NCI-H187 treated with DMSO at 0.1 percent for 48 hours (cell line): ENCODE results near the gene CYP27C1.

Source experiments
- DNase-seq: peaks from one replicate; lab custom pipeline; 2025; lab: John Stamatoyannopoulos, UW

Gene CYP27C1

DNA sequence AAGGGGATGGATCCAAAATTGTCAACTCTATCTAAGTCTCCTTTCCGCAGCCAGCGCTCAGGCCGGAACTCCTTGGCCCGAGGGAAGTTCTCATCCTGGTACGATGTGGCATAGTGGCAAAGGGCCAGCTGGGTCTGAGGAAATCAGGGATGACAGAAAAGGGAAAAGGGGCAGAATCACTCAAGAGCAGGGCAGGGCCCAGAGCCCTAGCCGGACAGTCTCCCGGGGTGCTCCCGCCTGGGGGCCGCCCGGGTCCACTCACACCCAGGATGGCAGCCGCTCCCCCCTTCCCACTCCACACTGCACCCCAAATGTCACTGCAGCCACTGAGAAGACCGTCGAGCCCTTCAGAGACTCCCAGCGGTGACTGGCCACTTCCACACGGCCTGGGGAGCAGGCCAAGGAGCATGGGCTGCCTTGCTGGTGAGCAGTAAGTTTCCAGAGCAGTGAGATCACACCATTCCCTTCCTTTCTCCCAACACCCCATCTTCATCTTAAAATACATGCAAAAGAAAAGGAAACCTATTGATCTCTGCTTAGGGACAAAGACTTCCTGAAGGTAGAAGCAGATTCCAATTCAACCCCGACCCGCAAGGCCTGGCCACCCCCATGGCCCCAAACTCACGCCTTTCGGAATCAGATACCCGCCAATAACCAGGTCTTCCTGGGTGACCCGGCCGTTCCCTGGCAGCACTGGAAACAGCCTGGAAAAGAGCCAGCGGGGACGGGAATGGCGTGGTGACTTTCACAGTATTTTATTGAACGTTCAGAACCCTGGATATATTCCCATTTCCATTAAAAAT is 26.7 kb downstream of the CYP27C1 start:
- no peak for DNase-seq

DNA sequence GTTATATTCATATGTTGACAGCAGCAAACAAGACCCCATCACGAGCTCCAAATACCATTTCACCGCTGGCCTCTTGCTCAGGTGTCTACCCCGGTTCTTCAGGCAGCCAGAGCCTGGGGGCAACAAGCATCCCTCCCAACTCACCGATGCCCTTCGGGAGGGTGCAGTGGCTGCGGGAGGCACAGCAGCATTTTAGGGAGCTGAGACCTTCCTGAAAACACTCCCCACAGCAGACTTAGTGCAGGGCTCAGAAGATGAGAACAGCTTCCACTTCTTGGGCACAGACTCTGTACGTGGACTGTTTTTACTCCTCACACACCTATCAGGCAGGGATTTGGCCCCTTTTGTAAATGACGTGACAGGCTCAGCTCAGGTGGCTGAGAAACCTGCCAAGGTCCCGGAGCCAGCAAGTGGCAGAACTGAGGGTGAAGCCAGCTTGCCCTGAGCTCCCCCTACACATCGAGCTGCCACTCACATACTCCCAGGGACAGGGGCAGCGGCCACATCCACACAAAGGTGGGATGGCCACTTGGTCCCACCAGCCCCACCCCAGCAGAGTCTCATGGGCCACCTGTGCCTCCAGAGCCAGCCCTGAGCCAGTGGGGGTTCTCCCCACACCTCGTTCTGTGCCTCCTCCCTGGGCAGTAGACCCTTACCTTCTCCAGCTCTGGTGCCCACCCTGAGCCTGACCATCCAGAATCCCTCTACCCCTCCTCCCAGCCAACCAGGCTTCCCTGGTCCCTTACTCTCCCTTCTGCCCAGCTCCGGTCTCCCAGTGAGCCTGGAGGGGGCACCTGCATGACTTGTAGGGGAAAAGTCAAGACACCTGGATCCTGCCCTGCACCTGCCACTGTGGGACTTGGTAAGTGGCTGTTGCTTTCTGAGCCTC is 28.5 kb downstream of the CYP27C1 start:
- no peak for DNase-seq

DNA sequence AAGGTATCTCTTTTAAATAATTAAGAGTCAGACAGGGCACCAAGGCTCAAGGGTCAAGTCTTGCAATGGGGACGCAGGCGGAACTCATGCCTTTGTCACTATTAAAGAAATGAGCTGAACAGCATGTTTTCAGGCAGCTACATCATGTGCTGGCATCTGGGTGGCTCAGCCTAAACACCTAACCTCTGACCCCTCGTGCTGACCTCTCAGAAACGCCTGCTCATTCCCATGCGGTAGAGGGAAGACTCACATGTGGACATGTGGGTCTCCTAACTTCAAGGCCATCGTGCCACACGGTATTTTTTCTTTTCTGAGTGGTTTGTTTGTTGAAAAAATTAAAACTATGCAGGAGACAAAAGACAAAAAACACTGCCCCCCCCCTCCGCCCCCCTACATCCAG is 31.3 kb downstream of the CYP27C1 start:
- no peak for DNase-seq

DNA sequence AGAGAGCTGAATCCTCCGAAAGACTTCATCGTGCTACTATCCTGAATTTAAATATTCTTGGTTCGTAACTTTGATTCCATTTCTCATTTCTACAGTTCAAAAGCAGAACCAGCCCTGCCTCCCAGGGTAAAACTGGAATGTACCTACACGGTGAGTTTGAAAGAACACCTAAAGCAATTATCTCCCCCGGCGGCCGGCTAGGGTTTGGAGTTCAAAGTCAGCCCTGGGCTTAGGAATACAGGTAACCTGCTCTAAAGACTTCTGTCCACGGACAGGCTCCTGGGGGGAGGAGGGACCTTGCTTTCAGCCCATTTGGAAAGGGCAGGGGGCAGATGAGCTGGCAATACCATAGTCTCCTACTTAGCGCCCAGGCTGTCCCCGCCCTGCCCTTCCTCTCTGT is 32.3 kb downstream of the CYP27C1 start:
- no peak for DNase-seq

DNA sequence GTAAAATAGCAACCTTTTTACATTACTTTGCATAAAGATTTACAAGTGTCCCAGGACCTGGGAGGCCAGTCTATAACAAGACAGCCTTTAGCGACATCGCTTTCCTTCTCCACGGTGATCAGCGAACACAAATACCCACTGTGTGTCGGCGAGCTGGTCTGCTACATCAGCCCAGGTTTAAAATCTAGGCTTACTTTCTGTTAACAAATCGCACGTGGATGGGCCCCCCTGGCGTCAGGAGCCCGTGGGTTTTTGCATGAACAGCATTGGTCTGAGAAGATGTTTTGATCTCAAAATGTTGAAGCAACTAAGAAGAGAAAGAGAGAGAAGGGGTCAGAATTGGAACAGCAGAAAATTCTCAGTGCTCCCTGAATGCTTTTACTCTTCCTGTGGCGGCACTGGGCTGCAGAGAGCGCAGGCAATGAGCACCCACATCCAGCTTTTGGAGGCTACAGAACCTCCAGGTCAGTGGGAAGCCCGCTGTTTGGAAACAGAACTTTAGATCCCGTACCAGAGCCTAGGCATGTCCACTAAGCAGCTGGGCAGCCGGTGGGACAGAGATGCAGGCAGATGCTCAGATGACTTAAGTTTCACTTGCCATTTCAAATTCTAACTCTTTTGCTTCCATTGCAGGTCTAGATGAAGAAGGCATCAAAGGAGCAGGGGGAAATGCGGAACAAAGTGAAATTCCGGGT is 32.9 kb downstream of the CYP27C1 start:
- DNase-seq = no peak

DNA sequence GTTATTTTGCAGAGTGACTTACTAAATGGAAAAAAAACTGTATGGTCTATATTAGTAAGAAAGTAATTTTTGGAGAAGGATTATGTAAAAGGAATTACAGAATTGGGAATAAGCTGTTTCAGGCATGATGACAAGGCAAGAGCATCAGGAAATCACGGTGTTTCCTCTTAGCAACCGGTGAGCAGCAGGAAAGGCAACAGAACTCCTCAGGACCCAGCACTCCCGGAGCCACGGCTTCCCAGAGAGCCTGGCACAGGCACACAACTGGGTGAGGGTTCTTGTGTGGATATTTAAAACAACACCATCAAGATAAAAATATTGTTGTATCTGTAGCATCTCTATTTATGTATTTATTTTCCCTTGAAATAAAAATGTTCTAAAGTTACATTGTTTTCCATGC is 34.4 kb downstream of the CYP27C1 start:
- DNase-seq = no peak

DNA sequence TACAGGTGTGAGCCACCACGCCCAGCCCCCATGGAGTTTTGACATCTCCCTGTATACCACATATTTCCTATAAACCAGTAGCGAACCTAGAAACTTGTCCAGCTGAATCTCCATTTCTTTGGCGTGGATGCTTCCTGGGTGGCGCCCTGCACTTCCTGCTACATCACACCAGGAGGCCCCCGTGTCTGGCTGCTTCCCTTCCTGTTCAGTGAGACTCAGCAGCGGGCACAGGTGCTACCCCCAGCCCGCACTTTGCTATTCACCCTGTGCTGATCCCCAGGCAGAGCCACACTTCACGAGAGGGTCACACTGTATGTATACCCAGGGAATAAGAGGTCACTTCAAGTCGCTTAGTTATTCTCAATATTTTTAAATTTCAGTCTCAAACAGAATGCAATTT is 35.0 kb downstream of the CYP27C1 start:
- no peak for DNase-seq

DNA sequence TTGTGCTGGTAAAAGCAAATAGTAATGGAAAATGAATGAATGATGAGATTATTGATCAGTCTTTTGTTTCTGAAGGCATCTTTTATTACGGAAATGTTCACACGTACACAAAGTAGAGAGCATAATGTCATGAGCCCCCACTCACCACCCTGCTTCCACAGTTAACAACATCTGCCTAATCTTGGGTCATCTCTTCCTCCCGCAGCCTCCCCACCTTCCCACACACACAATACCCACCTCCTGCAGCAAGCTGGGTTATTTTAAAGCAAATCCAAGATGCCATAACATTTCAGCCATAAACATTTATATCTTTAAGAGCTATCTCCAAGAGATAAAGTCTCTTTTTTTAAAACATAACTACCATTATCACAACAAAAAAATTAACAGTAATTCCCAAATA is 36.3 kb downstream of the CYP27C1 start:
- no peak for DNase-seq

DNA sequence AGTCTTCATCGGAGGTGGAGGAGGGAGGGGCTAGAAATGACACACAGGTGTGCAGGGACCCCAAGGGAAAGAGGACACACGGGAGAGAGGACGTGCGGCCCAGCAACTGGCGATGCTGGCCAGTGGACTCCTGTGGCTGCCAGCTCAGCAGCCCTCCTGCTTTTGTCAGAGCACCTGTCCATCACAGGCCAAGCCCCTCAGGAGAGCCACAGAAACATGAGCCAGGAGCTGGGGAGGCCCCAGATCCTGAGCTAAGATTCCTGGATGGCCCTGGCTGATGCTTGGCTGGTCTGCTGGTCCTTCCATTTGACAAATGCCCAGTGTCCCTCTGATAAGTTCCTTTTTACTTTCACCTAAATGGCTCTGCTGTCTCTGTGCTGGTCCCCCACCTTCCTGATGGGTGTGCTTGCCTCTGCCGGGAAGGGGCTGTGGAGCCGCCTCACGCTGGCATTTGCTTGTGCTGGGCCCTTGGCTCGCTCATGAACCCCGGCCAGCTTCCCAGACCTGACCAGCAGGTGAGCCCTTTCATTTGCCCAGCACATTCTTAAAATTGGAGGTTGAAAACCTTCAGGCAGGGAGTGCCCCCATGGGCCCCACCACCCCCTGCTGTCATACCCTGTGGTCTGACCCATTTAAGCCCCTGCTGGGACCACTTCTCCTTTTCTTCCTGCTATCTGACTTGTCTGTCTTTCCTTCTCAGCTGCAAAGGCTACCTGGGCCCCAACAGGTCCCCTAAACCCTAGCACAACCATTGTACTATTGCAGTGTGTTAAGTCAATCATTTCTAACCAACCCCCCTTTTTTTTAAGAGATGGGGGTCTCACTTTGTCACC is 37.3 kb downstream of the CYP27C1 start:
- DNase-seq = no peak

DNA sequence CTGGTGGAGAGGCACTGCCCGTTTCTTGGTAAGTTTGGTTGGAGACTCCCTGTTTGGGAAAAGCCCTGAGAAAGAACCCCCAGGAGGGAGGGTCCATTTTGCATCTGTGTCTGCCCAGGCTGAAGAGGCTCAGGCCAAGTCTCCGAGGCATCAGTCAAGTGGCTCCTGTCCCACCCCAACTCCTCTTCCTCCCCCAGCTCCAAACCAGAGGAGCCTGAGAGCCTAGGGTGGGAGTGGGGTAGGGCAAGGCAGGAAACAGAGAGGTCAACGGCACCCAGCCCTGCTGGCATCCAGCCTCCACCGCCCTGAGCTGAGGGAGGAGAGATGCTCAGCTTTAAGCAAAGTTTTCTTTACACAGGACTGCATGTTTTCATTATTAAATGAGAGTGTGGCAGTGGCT is 38.2 kb downstream of the CYP27C1 start:
- DNase-seq = no peak

DNA sequence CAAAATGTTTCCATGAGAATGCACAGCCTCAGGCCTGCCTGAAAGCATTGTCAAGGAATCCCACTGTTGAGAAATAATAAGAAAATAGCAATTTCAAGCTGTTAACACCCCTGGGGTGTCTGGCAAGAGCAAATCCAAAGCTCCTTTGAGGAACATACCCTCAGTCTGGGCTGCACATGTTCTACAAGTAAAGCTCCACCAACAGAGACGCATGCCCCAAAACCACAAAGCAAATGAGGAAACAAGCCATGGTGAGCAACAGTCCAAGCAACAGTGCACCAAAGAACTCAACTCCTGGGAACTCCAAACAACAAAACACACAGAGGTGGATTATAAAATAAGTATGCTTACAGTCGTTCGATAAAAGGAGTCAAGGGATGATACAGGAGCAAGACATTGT is 40.3 kb downstream of the CYP27C1 start:
- DNase-seq = no peak

DNA sequence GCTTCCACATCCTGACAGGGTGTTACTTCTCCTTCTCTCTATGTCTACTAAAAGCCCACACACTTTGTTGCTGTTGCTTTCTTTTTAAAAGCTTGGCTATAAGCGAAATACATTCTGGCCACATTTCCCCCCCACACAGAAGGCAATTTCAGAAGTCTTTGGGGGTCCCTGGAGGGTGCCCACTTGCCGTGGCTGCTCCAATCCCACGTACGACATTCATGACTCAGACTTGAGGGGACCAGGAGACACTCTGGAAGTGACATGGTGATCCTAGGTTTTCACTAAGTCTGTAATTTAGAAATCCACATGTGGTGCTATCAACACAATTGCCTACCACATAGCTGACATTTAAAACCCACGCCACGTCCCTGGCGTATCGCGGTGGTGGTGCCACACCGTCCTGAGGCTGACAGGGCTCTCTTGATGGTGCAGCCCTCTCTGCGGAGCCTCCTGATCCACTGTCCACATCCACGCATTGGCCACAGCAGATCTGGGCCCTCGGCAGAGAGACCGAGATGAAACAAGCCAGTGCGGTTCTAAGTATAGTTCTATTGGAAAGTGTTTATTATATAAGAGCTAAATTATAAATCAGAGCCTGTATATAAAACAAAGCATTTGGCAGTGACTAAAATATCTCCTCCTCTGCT is 42.4 kb downstream of the CYP27C1 start:
- no peak for DNase-seq

DNA sequence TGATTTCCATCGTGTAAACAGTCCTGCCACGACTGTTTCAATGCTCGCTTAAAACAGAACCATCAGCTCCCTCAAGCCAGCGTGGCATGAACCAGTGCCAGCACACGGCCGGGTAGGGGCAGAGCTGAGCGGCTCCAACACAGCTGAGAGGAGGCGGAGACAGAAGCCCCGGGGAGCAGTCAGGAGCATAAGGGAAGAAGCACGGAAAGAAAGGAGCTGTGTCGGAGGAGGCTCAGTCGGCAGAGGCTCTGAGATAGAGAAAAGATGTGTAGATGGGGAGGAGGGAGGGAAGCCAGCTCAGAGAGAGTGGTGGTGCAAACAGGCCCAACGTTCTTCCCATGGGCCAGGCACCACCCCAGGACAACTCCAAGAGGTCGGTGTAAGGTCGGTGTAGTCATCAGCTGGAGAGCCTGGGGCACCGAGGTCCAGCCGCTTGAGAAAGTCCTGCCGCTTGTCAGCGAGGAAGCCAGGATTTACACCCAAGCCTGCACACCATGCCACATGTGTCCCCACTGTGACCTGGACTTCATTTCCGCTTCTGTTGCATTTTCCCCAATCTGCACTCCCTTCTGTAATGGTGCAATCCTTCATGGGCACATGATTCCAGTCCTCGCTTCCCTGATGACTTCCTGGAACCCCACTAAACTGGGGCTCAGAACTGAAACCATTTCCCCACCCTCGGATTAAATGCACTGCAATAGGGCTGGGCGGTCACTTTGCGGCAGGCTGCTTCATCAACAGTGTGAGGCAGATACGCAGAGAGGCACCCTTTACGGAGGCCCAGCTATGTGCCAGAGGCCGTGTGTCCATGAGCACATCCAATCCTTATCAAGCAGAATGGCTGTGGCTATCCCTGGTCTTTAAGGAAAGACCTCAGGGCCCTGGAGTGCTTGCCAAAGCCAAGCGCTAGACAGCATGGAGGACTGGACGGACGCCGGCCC is 43.5 kb downstream of the CYP27C1 start:
- DNase-seq = no peak

DNA sequence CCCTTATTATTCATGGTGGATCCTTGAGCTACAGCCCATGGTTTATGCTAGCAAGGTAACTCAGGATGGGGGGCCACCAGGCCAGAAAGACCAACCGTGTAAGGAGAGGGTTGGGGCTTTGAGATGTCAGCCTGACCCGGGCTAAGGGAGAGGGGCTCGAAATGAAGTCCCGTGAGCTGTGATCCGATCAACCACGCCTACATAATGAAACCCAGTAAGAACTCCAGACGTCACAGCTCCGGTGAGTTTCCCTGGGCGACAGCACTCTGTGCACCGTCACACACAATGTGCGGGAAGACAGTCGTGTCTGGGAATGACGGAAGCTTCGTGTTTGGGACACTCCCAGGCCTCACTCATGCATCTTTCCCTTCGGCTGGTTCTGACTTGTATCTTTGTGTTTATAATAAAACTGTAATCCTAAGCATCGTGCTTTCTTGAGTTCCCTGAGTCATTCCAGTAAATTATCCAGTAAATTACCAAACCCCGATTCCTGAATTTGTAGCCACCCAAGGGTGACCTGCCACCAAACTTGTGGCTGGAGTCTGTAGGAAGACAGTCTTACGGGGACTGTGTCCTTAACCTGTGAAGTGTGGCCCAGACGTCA is 44.2 kb downstream of the CYP27C1 start:
- no peak for DNase-seq

DNA sequence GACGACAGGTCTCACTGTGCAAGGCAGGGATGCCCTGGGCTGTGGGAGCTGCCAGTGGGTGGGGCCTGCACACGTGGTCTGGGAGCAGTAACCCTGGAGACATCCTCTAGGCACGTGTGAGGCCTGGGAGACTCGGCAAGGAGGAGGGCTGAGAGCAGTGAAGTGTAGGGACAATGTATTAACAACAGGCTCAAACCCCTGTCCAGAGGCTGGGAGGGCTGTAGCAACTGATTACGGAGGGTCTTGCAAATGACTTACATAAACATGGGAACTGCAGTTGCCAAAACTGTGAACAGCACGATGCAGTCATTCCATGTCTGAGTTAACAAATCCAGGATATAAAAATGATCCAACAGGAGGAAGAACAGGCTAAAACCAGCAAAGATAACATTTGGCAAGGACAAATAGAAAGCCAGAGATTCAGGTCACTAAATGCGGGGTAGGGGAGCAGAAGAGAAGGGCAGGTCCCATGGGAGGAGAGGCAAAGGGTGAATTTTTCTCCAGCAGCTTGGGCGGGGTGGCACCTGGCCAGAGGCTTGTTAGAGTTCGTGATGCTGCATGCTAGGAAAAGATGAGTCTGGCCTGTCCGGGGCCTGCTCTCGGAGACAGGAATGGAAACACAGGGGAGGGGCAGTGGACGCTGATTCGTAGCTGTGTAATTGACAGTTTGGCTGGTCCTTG is 44.9 kb downstream of the CYP27C1 start:
- no peak for DNase-seq

DNA sequence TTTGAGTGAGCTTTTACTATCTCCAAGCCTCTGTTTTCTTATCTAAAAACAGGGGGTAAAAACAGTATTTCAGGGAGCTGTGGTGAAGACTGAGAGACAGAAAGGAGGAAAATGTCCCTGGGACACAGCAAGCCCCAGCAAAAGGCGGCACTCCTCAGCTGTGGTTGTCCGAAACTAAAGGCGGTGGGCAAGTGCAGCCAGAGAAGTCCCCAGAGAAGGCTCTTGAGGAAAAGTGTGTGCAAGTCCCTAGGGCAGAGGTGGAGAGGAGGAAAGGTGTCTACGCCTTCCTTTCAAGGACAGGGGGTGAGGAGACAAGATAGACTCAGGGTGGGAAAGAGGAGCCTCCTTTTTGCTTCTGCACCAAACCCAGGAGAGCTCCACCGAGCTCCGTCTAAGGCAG is 45.5 kb downstream of the CYP27C1 start:
- DNase-seq = no peak

DNA sequence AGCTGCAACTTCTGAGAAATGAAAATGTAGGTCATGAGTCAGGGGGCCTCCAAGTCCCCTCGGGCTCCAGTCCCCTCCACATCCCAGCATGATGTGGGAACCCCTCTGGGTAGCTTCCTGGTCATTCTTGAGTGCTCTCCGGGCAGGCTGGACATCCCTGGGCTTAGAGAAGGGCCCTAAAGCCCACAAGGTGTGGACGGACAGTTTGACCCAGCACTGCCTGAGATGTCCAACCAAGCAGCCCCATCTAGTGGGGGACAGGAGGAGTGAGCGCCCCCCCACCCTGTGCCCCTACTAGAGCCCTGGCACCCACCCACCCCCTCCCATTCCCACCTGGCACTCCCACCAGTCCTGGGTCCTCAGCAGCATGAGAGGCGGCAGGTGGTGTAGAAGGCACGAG is 46.0 kb downstream of the CYP27C1 start:
- DNase-seq = no peak

DNA sequence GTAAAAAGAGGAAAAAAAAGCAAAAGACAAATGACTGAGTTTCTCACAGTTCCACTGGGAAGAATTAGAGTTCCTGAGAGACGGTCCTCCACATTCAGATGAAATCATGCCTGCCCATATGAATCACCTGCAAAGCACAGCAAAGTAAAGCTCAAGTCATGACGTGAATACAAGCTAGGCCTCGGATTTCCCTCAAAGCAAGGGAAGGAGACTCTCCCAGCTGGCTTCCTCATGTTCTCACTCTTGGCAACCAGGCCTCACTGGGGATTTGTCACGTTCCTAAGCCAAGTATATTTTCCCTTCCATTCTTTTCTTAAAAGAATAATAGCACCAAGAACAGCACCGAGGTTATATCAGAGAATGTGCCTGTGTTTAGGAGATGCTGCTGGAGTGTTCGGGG is 47.0 kb downstream of the CYP27C1 start:
- no peak for DNase-seq

DNA sequence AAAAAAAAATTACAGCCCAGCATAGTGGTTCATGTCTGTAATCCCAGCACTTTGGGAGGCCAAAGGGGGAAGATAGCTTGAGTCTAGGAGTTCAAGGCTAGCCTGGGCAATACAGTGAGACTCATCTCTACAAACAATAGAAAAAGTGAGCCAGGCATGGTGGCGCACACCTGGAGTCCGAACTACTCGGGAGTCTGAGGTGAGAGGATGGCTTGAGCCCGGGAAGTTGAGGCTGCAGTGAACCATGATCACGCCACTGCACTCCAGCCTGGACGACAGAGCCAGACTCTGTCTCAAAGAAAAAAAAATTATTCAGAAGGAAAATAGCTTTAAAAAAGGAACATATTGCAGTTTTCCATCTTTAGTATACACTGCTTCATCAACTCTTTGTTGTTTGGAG is 47.8 kb downstream of the CYP27C1 start:
- no peak for DNase-seq
